T-cell (primary cell): ENCODE measurements around the gene ACAA2. TPM values are rescaled to one million over a fixed set of nuclear protein-coding genes. Genes with fewer than 3 reads are reported as not detected.

ENCODE experiments used
- ATAC-seq, 4 experiments: fragments of 200-7000 bp in 3 of 4; fragments of 150-1000 bp in 1 of 4; cut with Tn5 transposase; replicated peaks in 1 of 4; 1 replicate in 3 of 4; 2 replicates in 1 of 4; pipeline ENCODE4 v1.10.0; 2021; ENCODE audit warnings: moderate library complexity in 3 of 4, mild to moderate bottlenecking in 2 of 4, moderate number of reproducible peaks in 1 of 4
- CTCF ChIA-PET, 2 donors: fragments of 300-600 bp; sonication (Branson Sonifier 250); formaldehyde crosslinking; loops; one replicate each; lab custom pipeline; 2022; ENCODE audit warnings: antibody characterized with exemption in 2 of 2; lab: Charles Lee
- POLR2A ChIA-PET, 2 donors: fragments of 300-600 bp; sonication (Branson Sonifier 250); formaldehyde crosslinking; loops; one replicate each; lab custom pipeline; 2022; ENCODE audit warnings: antibody characterized with exemption in 2 of 2; lab: Charles Lee
- DNase-seq, 35 experiments: peaks; one replicate each; pipeline versions ENCODE4 v3.0.0 to v3.0.0-alpha.2; 2013 to 2023
- H3K27ac ChIP-seq: one replicate; pipeline ENCODE4 v1.5.1; 2013; ENCODE audit warnings: low read length
- H3K27me3 ChIP-seq, 2 experiments: replicated peaks in 1 of 2; 1 replicate in 1 of 2; 2 replicates in 1 of 2; pipeline versions ENCODE4 v1.6.1 to v1.7.0; 2013; ENCODE audit warnings: low read length in 1 of 2, mixed read lengths in 1 of 2; ENCODE audit not compliant: control insufficient read depth in 2 of 2, insufficient read depth in 2 of 2; ENCODE audit errors: extremely low read depth in 1 of 2
- H3K36me3 ChIP-seq, 2 donors: 1 replicate in 1 of 2; 2 replicates in 1 of 2; pipeline versions ENCODE4 v1.6.1 to v1.7.0; 2013; ENCODE audit warnings: low read length in 1 of 2; ENCODE audit not compliant: control insufficient read depth in 2 of 2, insufficient read depth in 1 of 2; ENCODE audit errors: extremely low read depth in 1 of 2
- H3K4me1 ChIP-seq, 2 experiments: 1 replicate in 1 of 2; 2 replicates in 1 of 2; pipeline versions ENCODE4 v1.6.1 to v1.7.0; 2013; ENCODE audit warnings: low read length in 2 of 2, mixed read lengths in 1 of 2; ENCODE audit not compliant: insufficient read depth in 2 of 2, control insufficient read depth in 1 of 2; ENCODE audit errors: extremely low read depth in 1 of 2
- H3K4me3 ChIP-seq, 2 donors: 1 replicate in 1 of 2; 2 replicates in 1 of 2; pipeline versions ENCODE4 v1.5.1 to v1.7.0; 2013; ENCODE audit warnings: mild to moderate bottlenecking in 2 of 2, low read length in 1 of 2, moderate library complexity in 1 of 2; ENCODE audit not compliant: control insufficient read depth in 1 of 2; ENCODE audit errors: extremely low read depth in 1 of 2
- H3K9me3 ChIP-seq: 2 replicates; pipeline ENCODE4 v1.7.0; 2013
- H3K27ac Mint-ChIP-seq, 2 donors: one replicate each; pipeline ENCODE4 v1.8.0; 2020 to 2021; ENCODE audit warnings: mild to moderate bottlenecking in 2 of 2, mixed read lengths in 2 of 2
- H3K27me3 Mint-ChIP-seq, 2 donors: one replicate each; pipeline ENCODE4 v1.8.0; 2021 to 2022; ENCODE audit warnings: mixed read lengths in 2 of 2
- H3K36me3 Mint-ChIP-seq: one replicate; pipeline ENCODE4 v1.8.0; 2021; ENCODE audit warnings: mixed read lengths
- H3K4me1 Mint-ChIP-seq, 3 donors: one replicate each; pipeline ENCODE4 v1.8.0; 2020 to 2022; ENCODE audit warnings: mixed read lengths in 3 of 3, mild to moderate bottlenecking in 1 of 3
- H3K4me3 Mint-ChIP-seq, 3 donors: one replicate each; pipeline ENCODE4 v1.8.0; 2020 to 2022; ENCODE audit warnings: mild to moderate bottlenecking in 3 of 3, mixed read lengths in 3 of 3, moderate library complexity in 3 of 3
- H3K9me3 Mint-ChIP-seq, 3 donors: one replicate each; pipeline ENCODE4 v1.8.0; 2020 to 2022; ENCODE audit warnings: mixed read lengths in 3 of 3
- WGBS: methylation state at CpG from one replicate; pipeline ENCODE4 v1.1.5; 2013; ENCODE audit warnings: missing lambda C conversion rate; ENCODE audit not compliant: insufficient coverage; 5-methylcytosine and 5-hydroxymethylcytosine counted together
- total RNA-seq, 35 experiments: library from RNA in 6 of 35; stranded (reverse) in 6 of 35; fragments of 120-200 nt in 1 of 35; gene quantifications; one replicate each; pipeline versions ENCODE4 v1.2.1 to v1.2.4 and lab custom pipeline; 2013 to 2026

Gene ACAA2
- total RNA-seq, 5 donors from 2014 or later (not counting 1 experiment from before 2014, with no cell fraction given), result 20.1 to 34.1 (median 28.3) TPM

DNA sequence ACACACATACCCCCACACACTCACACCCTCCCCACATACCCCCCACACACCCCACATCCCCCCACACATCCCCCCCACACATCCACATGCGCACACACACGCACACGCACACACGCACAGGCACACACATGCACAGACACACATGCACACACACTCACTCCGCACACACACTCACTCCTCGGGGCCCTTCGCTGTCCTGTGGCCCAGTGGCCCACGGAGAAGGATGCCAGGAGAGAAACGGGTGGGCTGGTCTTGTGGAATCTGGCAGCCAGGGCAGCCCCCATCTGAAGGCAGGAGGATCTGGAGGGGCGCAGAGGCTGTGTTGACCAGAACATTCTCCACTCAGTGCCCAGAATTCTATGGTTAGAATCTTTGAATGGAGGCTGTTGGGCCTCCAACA lies 51.6 kb downstream of the ACAA2 start:
- Mint-ChIP-seq H3K9me3 (no peaks in the 10 kb centered on the region), H3K36me3 (no peaks in the 10 kb centered on the region), H3K27ac (no peak overlapping the region), H3K27me3 (peaks cover 0 to 2% of the 10 kb centered on the region in 2 donors), H3K4me3 (no peak overlapping the region), H3K4me1 (peaks cover 0 to 6% (median 5%) of the 10 kb centered on the region in 3 donors)
- no peak for ATAC-seq
- CTCF ChIA-PET, result no interaction called here
- 20% methylated on average over 2 of the region's 10 CpGs for WGBS
- Histone ChIP-seq H3K27ac (no peak overlapping the region), H3K4me1 (no peaks in the 10 kb centered on the region), H3K27me3 (peaks cover 0 to 10% of the 10 kb centered on the region in 2 experiments), H3K36me3 (no peaks in the 10 kb centered on the region), H3K4me3 (no peak overlapping the region), H3K9me3 (no peaks in the 10 kb centered on the region)
- DNase-seq, result no peak
- POLR2A ChIA-PET, result no interaction called here

DNA sequence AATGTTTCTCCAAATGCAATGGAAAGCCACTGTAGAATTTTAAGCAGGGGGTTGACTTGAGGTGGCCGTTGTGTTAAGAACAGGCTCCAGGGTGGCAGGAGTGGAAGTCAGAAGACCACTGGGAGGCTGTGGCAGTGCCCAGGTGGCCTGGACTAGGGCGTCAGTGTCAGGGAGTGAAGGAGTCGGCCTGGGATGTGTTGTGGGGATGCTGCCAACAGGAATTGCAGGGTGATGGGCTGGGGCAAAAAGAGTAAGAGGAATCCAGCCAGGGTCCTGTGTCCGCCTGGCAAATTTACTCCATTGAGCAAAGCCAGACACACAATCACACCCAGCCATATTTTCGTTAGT lies 55.1 kb downstream of the ACAA2 start:
- Mint-ChIP-seq H3K9me3 (peaks cover 0 to 6% (median 0%) of the 10 kb centered on the region in 3 donors), H3K4me3 (no peak overlapping the region), H3K36me3 (no peaks in the 10 kb centered on the region), H3K4me1 (no peaks in the 10 kb centered on the region), H3K27ac (no peak overlapping the region), H3K27me3 (peaks cover 0 to 2% of the 10 kb centered on the region in 2 donors)
- Histone ChIP-seq H3K4me1 (no peaks in the 10 kb centered on the region), H3K9me3 (no peaks in the 10 kb centered on the region), H3K27me3 (peaks cover 0 to 10% of the 10 kb centered on the region in 2 experiments), H3K36me3 (no peaks in the 10 kb centered on the region), H3K27ac (no peak overlapping the region), H3K4me3 (no peak overlapping the region)
- ATAC-seq (no peak), DNase-seq (no peak)
- ChIA-PET POLR2A (no interaction called here), CTCF (no interaction called here)
- 93% methylated on average over 3 of the region's 5 CpGs for WGBS

GRCh38 chr18:49757513-49758262 lies 55.6 kb downstream of the ACAA2 start:
- POLR2A ChIA-PET, result no interaction called here
- no peak overlapping the region for H3K27ac ChIP-seq
- ATAC-seq (no peak), DNase-seq (no peak)
- H3K36me3 ChIP-seq, result no peaks in the 10 kb centered on the region
- H3K4me1 ChIP-seq, result peaks cover 0 to 5% of the 10 kb centered on the region in 2 experiments
- Mint-ChIP-seq H3K27me3 (peaks cover 0 to 2% of the 10 kb centered on the region in 2 donors), H3K36me3 (no peaks in the 10 kb centered on the region), H3K27ac (no peak overlapping the region), H3K9me3 (peaks cover 0 to 6% (median 0%) of the 10 kb centered on the region in 3 donors), H3K4me3 (no peak overlapping the region), H3K4me1 (peaks cover 0 to 3% (median 2%) of the 10 kb centered on the region in 3 donors)
- peaks cover 0 to 10% of the 10 kb centered on the region in 2 experiments for H3K27me3 ChIP-seq
- H3K4me3 ChIP-seq, result no peak overlapping the region
- CTCF ChIA-PET, result no interaction called here
- no peaks in the 10 kb centered on the region for H3K9me3 ChIP-seq
- WGBS, result 92% methylated on average over 15 of the region's 23 CpGs

DNA sequence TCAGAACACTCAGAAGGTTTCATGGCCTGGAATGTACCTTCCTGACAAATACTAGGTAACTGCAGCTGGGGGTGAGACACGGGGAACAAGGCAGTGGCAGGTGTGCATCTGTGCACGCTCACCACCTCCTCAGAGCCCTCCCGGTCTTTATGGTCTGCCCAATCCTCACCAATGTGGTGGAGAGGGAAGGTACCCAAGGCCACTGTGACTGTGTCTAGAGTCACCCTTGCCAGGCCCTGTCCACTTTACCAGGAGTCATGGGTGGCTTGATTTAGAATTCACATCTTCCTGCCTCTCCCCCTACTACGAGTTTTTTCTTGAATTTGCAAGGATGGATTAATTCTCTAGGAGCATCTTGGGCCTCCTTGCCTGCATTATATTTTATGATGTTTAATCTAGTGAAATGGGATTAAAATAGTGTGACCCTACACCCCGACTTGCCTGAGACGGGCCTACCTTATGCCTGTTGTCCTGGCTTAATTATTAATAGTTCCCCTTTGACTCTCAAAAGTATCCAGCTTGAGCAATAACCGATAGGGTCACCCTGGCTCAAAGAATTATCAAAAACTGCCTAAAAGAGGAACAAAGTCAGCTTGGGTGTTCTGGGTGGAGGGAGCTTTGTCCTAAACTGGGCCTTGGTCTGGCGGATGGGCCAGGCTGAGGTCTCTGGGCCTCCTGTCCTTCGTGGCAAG lies 56.5 kb downstream of the ACAA2 start:
- no peak for DNase-seq
- ChIA-PET POLR2A (no interaction called here), CTCF (no interaction called here)
- H3K36me3 Mint-ChIP-seq, result no peaks in the 10 kb centered on the region
- no peak overlapping the region for H3K4me3 Mint-ChIP-seq
- H3K9me3 ChIP-seq, result no peaks in the 10 kb centered on the region
- H3K27me3 Mint-ChIP-seq, result peaks cover 0 to 2% of the 10 kb centered on the region in 2 donors
- no peak overlapping the region for H3K27ac ChIP-seq
- peaks cover 0 to 10% of the 10 kb centered on the region in 2 experiments for H3K27me3 ChIP-seq
- H3K36me3 ChIP-seq, result no peaks in the 10 kb centered on the region
- WGBS, result 81% methylated on average over 2 of the region's 9 CpGs
- H3K4me1 ChIP-seq, result peaks cover 0 to 13% of the 10 kb centered on the region in 2 experiments
- peaks cover 0 to 11% (median 9%) of the 10 kb centered on the region in 3 donors for H3K4me1 Mint-ChIP-seq
- H3K4me3 ChIP-seq, result no peak overlapping the region
- no peak overlapping the region for H3K27ac Mint-ChIP-seq
- no peak for ATAC-seq
- H3K9me3 Mint-ChIP-seq, result peaks cover 0 to 6% (median 0%) of the 10 kb centered on the region in 3 donors

GRCh38 chr18:49756135-49756534 lies 57.2 kb downstream of the ACAA2 start:
- no peak overlapping the region for H3K4me3 ChIP-seq
- WGBS, result 71% methylated on average over 6 of the region's 6 CpGs
- no peaks in the 10 kb centered on the region for H3K36me3 ChIP-seq
- Mint-ChIP-seq H3K27me3 (peaks cover 0 to 2% of the 10 kb centered on the region in 2 donors), H3K36me3 (no peaks in the 10 kb centered on the region), H3K9me3 (peaks cover 0 to 6% (median 0%) of the 10 kb centered on the region in 3 donors), H3K27ac (no peak overlapping the region), H3K4me3 (no peak overlapping the region), H3K4me1 (peaks cover 0 to 18% (median 16%) of the 10 kb centered on the region in 3 donors)
- H3K27ac ChIP-seq, result no peak overlapping the region
- H3K4me1 ChIP-seq, result peaks cover 2 to 20% of the 10 kb centered on the region in 2 experiments
- DNase-seq (no peak), ATAC-seq (no peak)
- ChIA-PET POLR2A (no interaction called here), CTCF (no interaction called here)
- H3K9me3 ChIP-seq, result no peaks in the 10 kb centered on the region
- H3K27me3 ChIP-seq, result peaks cover 0 to 10% of the 10 kb centered on the region in 2 experiments

GRCh38 chr18:49755489-49755888 lies 57.8 kb downstream of the ACAA2 start:
- peaks cover 0 to 6% (median 0%) of the 10 kb centered on the region in 3 donors for H3K9me3 Mint-ChIP-seq
- ATAC-seq (no peak), DNase-seq (no peak)
- Histone ChIP-seq H3K27me3 (peaks cover 0 to 10% of the 10 kb centered on the region in 2 experiments), H3K36me3 (no peaks in the 10 kb centered on the region), H3K27ac (no peak overlapping the region), H3K4me1 (peaks cover 2 to 26% of the 10 kb centered on the region in 2 experiments), H3K9me3 (no peaks in the 10 kb centered on the region), H3K4me3 (no peak overlapping the region)
- peaks cover 0 to 2% of the 10 kb centered on the region in 2 donors for H3K27me3 Mint-ChIP-seq
- H3K4me1 Mint-ChIP-seq, result peaks cover 0 to 20% (median 17%) of the 10 kb centered on the region in 3 donors
- H3K27ac Mint-ChIP-seq, result no peak overlapping the region
- no peaks in the 10 kb centered on the region for H3K36me3 Mint-ChIP-seq
- WGBS, result 81% methylated on average over 3 of the region's 6 CpGs
- ChIA-PET POLR2A (no interaction called here), CTCF (no interaction called here)
- H3K4me3 Mint-ChIP-seq, result no peak overlapping the region
